Breast epithelium (tissue), 4 donors: ENCODE data around the gene GALNT1. TPM values are rescaled to one million over a fixed set of nuclear protein-coding genes. Genes with fewer than 3 reads are reported as not detected.

Source experiments
- DNase-seq, 2 donors: peaks; one replicate each; pipeline ENCODE4 v3.0.0-alpha.2; 2019; ENCODE audit warnings: low spot score in 2 of 2
- H3K27ac ChIP-seq, 2 donors: fragments of 200-600 bp; sonication (generic) in 1 of 2; one replicate each; pipeline ENCODE4 v1.5.1; 2016 to 2019; ENCODE audit warnings: mild to moderate bottlenecking in 1 of 2
- H3K27me3 ChIP-seq, 2 donors: fragments of 200-600 bp; sonication (generic) in 1 of 2; one replicate each; pipeline versions ENCODE4 v1.5.1 to v1.6.0; 2017 to 2019; ENCODE audit warnings: control low read depth in 1 of 2, mild to moderate bottlenecking in 1 of 2
- H3K36me3 ChIP-seq: fragments of 200-600 bp; one replicate; pipeline ENCODE4 v1.5.1; 2019
- H3K4me1 ChIP-seq, 2 donors: fragments of 200-600 bp; sonication (generic); one replicate each; pipeline ENCODE4 v1.5.1; 2016 to 2019; ENCODE audit warnings: control low read depth in 1 of 2
- H3K4me3 ChIP-seq, 3 donors: fragments of 200-600 bp; sonication (generic); 1 replicate in 2 of 3; 2 replicates in 1 of 3; pipeline ENCODE4 v1.5.1; 2016 to 2019; ENCODE audit warnings: mild to moderate bottlenecking in 3 of 3, moderate library complexity in 2 of 3
- H3K9me3 ChIP-seq, 2 donors: fragments of 200-600 bp; sonication (generic) in 1 of 2; one replicate each; pipeline ENCODE4 v1.5.1; 2016 to 2019; ENCODE audit warnings: control low read depth in 1 of 2
- POLR2A ChIP-seq: fragments of 450-650 bp; IDR thresholded peaks from one replicate; pipeline ENCODE4 v1.6.1; 2016; ENCODE audit warnings: antibody characterized with exemption, mild to moderate bottlenecking, moderate library complexity
- POLR2AphosphoS5 ChIP-seq, 3 donors: sonication (generic); formaldehyde crosslinking; IDR thresholded peaks; one replicate each; pipeline ENCODE4 v1.6.1; 2017; ENCODE audit warnings: antibody characterized with exemption in 3 of 3
- intact Hi-C: fragments of 100-400 bp; cut with DNase I; formaldehyde crosslinking; loops from one replicate; pipeline ENCODE4 v1.15.1; 2023; ENCODE audit warnings: low total_unique reads
- total RNA-seq, 3 donors: library from RNA; depleted of rRNA; stranded (reverse); fragments of >200 nt; gene quantifications; one replicate each; pipeline ENCODE4 v1.1.0, GENCODE V29; 2016
- TF ChIP-seq, protein P1 (sequence below), 3 donors: fragments of 450-650 bp; IDR thresholded peaks; one replicate each; pipeline ENCODE4 v1.5.1; 2016 to 2017; ENCODE audit warnings: antibody characterized with exemption in 3 of 3, mild to moderate bottlenecking in 3 of 3, moderate library complexity in 3 of 3

GALNT1 gene
- total RNA-seq, 3 donors from 2014 or later = 34.9 to 60.9 (median 46.5) TPM

DNA sequence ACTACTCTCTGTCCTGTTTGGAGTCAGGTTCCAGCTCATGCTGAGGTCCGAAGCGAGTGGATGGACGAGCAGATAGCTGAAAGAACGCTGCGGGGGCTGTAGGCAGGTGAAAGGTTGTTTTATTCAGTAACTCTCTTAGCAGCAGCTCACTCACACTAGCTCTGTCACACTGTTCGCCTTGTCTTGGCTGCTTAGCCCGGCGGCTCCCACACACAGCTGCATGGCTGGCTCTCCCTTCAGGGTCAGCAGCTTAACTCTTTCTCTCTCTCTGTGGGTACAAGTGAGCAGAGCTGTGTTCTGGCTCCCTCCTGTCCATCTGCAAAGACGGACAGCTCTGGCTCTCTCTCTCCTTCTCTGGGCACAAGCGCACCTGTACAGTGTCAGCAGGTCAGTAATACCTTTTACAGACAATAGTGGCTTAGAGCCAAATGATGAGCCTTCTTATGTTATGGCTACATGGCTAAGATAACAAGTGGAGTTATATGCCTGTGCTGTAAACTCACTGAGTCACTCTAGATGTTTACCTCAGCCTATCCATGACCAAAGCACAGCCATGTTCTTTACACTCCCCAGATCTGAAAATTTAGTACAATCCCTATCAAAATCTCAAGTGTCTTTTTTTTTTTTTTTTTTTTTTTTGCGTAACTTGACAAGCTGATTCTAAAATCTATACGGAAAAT is 149.3 kb downstream of the GALNT1 start:
- H3K9me3 ChIP-seq = no peaks in the 10 kb centered on the region
- no peaks in the 10 kb centered on the region for H3K27me3 ChIP-seq
- DNase-seq = no peak
- intact Hi-C loops = no loop called here
- H3K27ac ChIP-seq = no peak overlapping the region
- H3K4me1 ChIP-seq = no peaks in the 10 kb centered on the region
- TF ChIP-seq, protein P1, sequence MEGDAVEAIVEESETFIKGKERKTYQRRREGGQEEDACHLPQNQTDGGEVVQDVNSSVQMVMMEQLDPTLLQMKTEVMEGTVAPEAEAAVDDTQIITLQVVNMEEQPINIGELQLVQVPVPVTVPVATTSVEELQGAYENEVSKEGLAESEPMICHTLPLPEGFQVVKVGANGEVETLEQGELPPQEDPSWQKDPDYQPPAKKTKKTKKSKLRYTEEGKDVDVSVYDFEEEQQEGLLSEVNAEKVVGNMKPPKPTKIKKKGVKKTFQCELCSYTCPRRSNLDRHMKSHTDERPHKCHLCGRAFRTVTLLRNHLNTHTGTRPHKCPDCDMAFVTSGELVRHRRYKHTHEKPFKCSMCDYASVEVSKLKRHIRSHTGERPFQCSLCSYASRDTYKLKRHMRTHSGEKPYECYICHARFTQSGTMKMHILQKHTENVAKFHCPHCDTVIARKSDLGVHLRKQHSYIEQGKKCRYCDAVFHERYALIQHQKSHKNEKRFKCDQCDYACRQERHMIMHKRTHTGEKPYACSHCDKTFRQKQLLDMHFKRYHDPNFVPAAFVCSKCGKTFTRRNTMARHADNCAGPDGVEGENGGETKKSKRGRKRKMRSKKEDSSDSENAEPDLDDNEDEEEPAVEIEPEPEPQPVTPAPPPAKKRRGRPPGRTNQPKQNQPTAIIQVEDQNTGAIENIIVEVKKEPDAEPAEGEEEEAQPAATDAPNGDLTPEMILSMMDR (IDR thresholded peaks at IDR 0.05) = no peak
- TF ChIP-seq POLR2A = no peak
- TF ChIP-seq POLR2AphosphoS5 (IDR thresholded peaks at IDR 0.05) = no peak
- peak overlapping the region in 1 of 3 donors; percentile 39 for H3K4me3 ChIP-seq
- no peaks in the 10 kb centered on the region for H3K36me3 ChIP-seq

DNA sequence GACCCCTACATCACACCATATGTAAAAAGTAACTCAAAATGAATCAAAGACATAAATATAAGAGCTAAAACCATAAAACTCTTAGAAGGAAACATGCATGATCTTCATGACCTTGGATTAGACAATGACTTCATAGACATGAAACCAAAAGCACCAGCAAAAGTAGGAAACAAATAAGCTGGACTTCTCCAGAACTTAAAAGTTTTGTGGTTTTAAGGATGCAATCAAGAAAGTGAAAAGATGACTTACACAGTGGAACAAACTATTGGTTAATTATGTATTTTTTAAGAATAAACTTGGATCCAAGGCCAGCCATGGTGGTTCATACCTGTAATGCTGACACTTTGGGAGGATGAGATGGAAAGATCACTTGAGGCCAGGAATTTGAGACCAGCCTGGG is 150.2 kb downstream of the GALNT1 start:
- intact Hi-C loops = no loop called here
- TF ChIP-seq, protein P1 (IDR thresholded peaks at IDR 0.05) = no peak
- TF ChIP-seq POLR2AphosphoS5 (IDR thresholded peaks at IDR 0.05) (no peak), POLR2A (no peak)
- Histone ChIP-seq H3K27ac (no peak overlapping the region), H3K9me3 (no peaks in the 10 kb centered on the region), H3K4me1 (no peaks in the 10 kb centered on the region), H3K4me3 (no peak overlapping the region), H3K36me3 (no peaks in the 10 kb centered on the region), H3K27me3 (no peaks in the 10 kb centered on the region)
- DNase-seq = no peak

DNA sequence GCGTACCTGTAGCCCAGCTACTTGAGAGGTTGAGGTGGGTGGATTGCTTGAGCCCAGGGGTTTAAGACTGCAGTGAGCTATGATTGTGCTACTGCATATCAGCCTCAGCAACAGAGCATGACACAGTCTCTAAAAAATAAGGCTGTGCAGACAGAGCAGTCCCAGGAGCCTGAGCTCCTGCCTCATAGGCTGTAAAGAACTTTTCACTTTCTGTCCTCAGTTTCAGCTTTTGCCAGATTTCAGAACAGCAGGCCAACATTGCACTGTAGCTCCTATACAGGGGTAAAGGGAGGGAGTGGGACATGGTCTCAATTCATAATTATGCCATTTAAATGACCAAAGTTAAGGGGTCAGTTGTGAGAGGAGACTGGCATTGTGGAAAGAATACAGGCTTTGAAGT is 150.6 kb downstream of the GALNT1 start:
- no peaks in the 10 kb centered on the region for H3K4me1 ChIP-seq
- no peaks in the 10 kb centered on the region for H3K27me3 ChIP-seq
- intact Hi-C loops = no loop called here
- no peak for TF ChIP-seq POLR2A
- TF ChIP-seq POLR2AphosphoS5 (IDR thresholded peaks at IDR 0.05) = no peak
- TF ChIP-seq, protein P1 (IDR thresholded peaks at IDR 0.05) = no peak
- no peak overlapping the region for H3K4me3 ChIP-seq
- H3K27ac ChIP-seq = peak overlapping the region in 1 of 2 donors; percentile 25
- DNase-seq = no peak
- no peaks in the 10 kb centered on the region for H3K36me3 ChIP-seq
- no peaks in the 10 kb centered on the region for H3K9me3 ChIP-seq

DNA sequence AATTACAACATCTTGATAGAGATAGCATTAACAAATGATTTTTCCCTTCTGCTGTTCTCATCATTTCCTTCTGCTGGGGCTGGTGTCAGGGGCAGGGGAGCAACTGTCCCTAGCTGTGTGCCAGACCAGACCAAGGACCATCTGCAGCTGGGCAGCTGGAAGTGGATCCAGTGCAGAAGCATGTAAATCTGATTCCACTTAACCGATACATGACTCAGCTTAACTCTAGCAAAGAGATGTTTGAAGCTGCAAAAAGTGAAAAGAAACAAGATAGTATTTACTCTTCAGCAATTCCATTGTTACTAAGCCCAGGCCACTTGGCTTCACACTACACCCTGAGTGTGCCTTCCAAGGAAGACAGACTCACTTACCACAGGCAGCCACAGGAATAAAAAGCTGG is 151.1 kb downstream of the GALNT1 start:
- Histone ChIP-seq H3K27ac (peak overlapping the region; percentile 10 to 52), H3K36me3 (no peaks in the 10 kb centered on the region), H3K4me3 (no peak overlapping the region), H3K4me1 (no peaks in the 10 kb centered on the region), H3K27me3 (no peaks in the 10 kb centered on the region), H3K9me3 (no peaks in the 10 kb centered on the region)
- TF ChIP-seq, protein P1 (IDR thresholded peaks at IDR 0.05) = no peak
- TF ChIP-seq POLR2A (no peak), POLR2AphosphoS5 (IDR thresholded peaks at IDR 0.05) (no peak)
- DNase-seq = no peak
- intact Hi-C loops = no loop called here

DNA sequence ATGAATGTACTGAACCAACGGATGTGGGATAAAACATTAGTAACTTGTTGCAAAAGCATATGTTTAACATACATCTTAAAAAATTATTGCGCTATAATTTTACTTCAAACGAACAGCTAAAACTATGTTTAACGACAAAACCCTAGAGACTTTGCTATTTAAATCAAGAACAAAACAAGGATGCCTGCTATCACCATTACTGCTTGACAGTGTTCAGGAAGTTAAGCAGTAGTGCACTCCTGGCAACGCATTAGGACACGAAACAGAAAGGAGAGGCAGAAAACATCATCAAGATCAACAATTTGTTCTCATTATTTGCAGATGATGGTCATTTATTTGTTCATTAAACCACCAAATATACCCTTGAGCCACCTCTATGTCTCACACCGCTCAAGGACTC is 151.9 kb downstream of the GALNT1 start:
- no peak overlapping the region for H3K4me3 ChIP-seq
- intact Hi-C loops = no loop called here

More for the DNA sequence above, 151.9 kb downstream of the GALNT1 start:
- TF ChIP-seq POLR2AphosphoS5 (IDR thresholded peaks at IDR 0.05) (no peak), POLR2A (no peak)
- TF ChIP-seq, protein P1 (IDR thresholded peaks at IDR 0.05) = no peak
- no peak for DNase-seq
- H3K27ac ChIP-seq = no peak overlapping the region
- H3K9me3 ChIP-seq = no peaks in the 10 kb centered on the region
- H3K4me1 ChIP-seq = no peaks in the 10 kb centered on the region
- no peaks in the 10 kb centered on the region for H3K27me3 ChIP-seq
- H3K36me3 ChIP-seq = no peaks in the 10 kb centered on the region
